ENCODE data around the gene CASKIN2.

- TF ChIP-seq CTCF (IDR thresholded peaks at IDR 0.05) (no peak), POLR2A (IDR thresholded peaks at IDR 0.05) (no peak)
These were observed 65.1 kb downstream of the CASKIN2 start for GRCh38 chr17:75450270-75450669.

Measured in heart left ventricle (tissue), 13 donors.